HG03565 (cell line): ENCODE data around the gene PXK.
"Not testable (repeated sequence)": the region's sequence is repeated elsewhere in the genome, so short reads cannot be mapped to it uniquely, and the experiment has no call there.

Source experiments
- ATAC-seq: cut with Tn5 transposase; IDR thresholded peaks from one replicate; pipeline ENCODE4 v1.9.1; 2021; ENCODE audit warnings: mild to moderate bottlenecking, moderate library complexity; ENCODE audit not compliant: unreplicated experiment

Gene PXK

GRCh38 chr3:58332575-58333188, at the start of gene PXK:
Gene PXK, plus strand, starts transcription at chr3:58332892. Its CDS starts 97 bp downstream, at chr3:58332989.
- ATAC-seq = peak; percentile 81

- no peak for ATAC-seq
Observed at GRCh38 chr3:58285334-58285733, 47.4 kb upstream of the PXK start.

DNA sequence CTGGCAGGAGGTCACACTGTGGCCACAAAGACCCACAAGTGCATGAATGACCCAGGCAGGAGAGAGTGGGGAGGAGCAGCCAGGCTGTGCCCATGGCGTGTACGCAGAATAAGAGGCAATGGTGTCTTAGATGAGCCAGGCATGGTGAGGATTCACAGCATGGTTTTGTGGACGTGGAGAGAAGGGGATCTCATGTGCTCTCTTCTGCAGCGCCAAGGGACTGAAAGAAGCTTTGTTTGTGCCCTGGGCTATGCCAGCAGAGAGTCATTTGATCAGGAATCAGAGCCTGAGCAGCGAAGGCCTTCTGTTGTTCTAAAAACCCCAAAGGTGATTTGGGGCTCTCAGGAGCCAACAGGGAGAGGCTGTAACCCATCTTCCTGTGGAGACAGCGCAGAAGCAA, 45.3 kb upstream of the PXK start:
- ATAC-seq = no peak

GRCh38 chr3:58288011-58288728, 44.5 kb upstream of the PXK start:
- ATAC-seq = no peak

DNA sequence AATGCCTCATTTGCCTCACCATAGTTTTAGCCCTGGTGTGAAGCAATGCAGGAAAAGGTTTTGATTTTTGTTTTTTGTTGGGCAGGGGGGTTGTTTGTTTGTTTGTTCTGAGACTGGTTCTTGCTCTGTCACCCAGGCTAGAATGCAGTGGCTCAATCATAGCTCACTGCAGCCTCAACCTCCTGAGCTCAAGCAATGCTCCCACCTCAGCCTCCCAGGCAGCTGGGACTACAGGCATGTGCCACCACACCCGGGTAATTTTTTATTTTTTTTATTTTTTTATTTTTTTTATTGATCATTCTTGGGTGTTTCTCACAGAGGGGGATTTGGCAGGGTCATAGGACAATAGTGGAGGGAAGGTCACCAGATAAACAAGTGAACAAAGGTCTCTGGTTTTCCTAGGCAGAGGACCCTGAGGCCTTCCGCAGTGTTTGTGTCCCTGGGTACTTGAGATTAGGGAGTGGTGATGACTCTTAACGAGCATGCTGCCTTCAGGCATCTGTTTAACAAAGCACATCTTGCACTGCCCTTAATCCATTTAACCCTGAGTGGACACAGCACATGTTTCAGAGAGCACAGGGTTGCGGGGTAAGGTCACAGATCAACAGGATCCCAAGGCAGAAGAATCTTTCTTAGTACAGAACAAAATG, 43.6 kb upstream of the PXK start:
- not testable (repeated sequence) for ATAC-seq

DNA sequence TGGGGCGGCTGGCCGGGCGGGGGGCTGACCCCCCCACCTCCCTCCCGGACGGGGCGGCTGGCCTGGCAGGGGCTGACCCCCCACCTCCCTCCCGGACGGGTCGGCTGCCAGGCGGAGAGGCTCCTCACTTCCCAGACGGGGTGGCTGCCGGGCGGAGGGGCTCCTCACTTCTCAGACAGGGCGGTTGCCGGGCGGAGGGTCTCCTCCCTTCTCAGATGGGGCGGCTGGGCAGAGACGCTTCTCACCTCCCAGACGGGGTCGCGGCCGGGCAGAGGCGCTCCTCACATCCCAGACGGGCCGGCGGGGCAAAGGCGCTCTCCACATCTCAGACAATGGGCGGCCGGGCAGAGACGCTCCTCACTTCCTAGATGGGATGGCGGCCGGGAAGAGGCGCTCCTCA, 42.2 kb upstream of the PXK start:
- not testable (repeated sequence) for ATAC-seq

DNA sequence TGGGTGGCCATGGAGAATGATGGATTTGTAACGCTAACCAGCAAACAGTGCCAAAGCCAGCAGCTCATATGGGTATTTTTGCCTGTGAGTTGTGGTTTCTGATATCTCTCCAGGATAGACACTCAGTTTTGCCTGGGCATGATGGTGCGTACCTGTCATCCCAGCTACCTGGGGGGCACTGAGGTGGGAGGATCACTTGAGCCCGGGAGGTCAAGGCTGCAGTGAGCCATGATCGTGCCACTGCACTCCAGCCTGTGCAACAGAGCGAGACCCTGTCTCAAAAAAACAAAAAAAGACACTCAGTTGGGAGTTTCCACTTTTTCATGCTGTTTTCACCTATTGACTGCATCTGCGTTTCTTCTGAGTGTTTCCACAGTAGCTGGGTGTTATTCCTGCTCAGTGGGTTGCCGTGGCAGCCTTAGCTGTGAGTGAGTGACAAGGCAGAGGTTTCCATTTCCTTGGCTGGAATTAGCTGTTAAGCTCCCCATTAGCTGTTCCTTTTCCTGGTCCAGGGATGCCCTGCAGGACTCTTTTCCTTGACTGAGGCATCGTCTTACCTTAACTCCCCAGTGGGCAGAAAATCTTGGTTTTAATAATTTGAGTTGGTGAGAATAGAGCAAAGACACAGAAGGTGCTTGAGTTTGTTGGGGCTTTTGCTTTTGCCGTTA, 40.9 kb upstream of the PXK start:
- no peak for ATAC-seq

DNA sequence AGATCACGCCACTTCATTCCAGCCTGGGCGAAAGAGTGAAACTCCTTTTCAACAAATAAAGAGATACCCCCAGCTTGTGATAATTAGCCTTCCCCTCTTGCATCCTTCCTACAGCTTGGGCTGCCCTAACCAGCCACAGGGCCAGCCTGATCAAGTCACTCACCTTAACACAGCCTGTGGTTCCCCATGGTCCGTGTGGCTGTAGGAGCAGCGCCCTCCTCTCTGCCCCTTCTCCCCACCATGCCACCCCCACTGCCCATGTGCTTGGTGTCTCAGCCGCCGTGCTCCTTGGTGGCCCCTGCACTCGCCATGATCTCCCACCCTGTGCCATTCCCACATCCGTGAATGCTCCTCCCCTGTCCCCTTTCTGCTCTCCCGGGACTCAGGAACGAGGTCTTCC, 39.8 kb upstream of the PXK start:
- ATAC-seq = no peak

DNA sequence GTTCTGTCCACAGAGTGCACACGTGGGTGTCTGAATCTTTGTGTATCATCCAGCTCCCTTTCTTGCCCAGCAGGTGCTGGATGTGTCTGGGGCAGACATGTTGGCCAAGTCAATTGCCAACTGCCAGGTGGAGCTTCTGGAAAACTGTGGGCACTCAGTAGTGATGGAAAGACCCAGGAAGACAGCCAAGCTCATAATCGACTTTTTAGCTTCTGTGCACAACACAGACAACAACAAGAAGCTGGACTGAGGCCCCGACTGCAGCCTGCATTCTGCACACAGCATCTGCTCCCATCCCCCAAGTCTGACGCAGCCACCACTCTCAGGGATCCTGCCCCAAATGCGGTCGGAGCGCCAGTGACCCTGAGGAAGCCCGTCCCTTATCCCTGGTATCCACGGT, 39.2 kb upstream of the PXK start:
- ATAC-seq = no peak

DNA sequence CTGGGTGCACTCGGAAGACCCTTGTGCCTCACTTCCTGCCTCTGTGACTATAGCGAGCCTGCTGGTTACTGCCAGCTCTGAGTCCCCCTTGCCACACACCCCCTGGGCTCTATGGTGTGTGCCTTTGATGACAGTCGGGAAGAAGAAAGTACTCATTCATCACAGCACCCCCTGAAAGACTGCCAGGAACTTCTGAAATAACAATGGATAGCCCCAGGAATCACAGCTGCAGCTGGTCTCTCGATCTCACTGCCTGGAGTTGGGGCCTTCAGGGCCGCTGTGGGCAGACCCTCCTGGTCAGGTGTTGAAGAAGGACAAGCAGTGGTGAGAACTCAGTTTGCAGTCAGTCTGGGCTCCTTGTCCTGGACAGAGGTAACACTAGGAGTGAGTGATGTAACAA, 36.4 kb upstream of the PXK start:
- ATAC-seq = no peak

GRCh38 chr3:58296843-58297242, 35.8 kb upstream of the PXK start:
- no peak for ATAC-seq

GRCh38 chr3:58298190-58298589, 34.5 kb upstream of the PXK start:
- ATAC-seq = no peak

DNA sequence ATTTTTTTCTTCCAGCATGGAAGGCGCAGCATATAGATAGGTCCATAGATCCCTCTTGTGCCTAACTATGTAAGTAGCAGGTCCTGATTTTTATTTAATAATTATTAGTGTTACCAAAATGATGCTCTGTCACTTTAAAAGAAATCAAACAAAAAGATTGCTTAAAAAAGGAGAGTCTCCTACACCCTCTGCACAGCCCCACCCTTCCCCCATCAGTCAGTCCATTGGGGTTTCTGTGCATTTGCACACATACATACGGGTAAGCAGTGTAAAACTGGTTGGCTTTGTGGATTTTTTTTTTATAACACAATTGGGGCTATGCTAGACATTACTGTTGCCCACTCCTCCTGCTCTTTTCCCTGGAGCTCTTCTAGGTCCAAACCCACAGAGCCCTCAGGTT, 33.6 kb upstream of the PXK start:
- no peak for ATAC-seq

GRCh38 chr3:58299839-58300516, 32.7 kb upstream of the PXK start:
- ATAC-seq = no peak

DNA sequence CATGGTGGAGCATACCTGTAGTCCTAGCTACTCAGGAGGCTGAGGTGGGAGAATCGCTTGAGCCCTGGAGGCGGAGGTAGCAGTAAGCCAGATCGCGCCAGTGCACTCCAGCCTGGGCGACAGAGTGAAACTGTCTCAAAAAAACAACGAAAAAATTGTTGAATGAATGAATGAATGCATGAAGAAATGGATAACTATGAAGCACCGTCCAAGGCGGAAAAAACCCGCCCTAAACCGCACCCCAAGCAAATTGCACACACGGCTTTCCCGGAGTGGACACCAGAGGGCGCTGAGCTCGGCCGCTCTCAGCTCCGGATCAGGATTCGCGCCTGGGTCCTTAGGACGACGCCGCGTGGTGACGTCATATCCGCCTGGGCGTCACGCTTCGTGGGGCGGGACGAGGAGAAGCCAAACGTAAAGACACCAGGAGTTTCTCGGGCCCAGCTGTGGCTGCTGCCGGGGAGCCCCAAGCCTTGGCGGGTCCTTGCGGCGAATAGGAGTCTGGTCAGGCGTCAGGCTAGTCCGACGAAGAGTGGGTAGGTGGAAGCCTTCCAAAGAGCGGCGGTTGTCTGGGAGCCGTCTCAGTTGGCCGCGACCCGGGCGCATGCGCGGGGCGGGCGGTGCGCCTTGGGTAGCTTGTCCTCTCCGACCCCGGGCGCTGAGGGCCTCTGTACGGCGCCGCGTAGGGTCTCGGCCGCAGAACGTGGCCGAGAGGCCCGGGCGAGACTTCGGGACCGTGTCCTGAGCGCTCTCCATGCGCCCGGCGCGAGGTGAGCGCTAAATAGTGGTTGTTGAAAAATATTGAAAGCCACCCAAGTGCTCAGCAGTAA, 26.6 kb upstream of the PXK start, which contains the start of the genes HTD2 and RPP14:
TSS of gene HTD2 (plus strand) at position 639 of the 830 bp plus-strand sequence. CDS start 11,094 bp downstream, outside the sequence.
TSS of gene RPP14 (plus strand) at position 364 of the 830 bp plus-strand sequence. CDS start 4,085 bp downstream, outside the sequence.
- peak; percentile 84 for ATAC-seq

- ATAC-seq = no peak
Observed at GRCh38 chr3:58307639-58308215, 25.0 kb upstream of the PXK start.

- ATAC-seq = no peak
Observed at GRCh38 chr3:58308728-58309127, 24.0 kb upstream of the PXK start.

- no peak for ATAC-seq
Observed at GRCh38 chr3:58317811-58318210, 14.9 kb upstream of the PXK start.

GRCh38 chr3:58321791-58322190, 10.9 kb upstream of the PXK start:
- ATAC-seq = no peak

- ATAC-seq = no peak
Observed at GRCh38 chr3:58322793-58323192, 9.9 kb upstream of the PXK start.
